HG02588 (cell line): ENCODE data around the gene SPRR2F.

Experiments used
- ATAC-seq: cut with Tn5 transposase; IDR thresholded peaks from one replicate; pipeline ENCODE4 v1.9.1; 2021; ENCODE audit warnings: mild to moderate bottlenecking, moderate library complexity; ENCODE audit not compliant: unreplicated experiment

Gene SPRR2F

DNA sequence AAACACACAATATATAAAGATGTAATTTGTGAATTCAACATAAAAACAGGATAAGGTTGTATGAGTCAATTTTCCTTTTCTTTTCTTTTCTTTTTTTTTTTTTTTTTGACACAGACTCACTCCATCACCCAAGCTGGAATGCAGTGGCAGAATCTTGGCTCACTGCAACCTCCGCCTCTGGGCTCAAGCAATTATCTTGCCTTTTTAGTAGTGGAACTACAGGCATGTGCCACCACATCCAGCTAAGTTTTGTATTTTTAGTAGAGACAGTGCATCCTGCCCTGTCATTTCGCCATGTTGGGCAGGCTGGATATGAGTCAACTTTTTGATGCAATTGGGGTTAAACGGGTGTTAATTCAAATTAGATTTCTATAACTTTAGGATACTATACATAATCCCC is 31.6 kb downstream of the SPRR2F start:
- ATAC-seq = no peak

DNA sequence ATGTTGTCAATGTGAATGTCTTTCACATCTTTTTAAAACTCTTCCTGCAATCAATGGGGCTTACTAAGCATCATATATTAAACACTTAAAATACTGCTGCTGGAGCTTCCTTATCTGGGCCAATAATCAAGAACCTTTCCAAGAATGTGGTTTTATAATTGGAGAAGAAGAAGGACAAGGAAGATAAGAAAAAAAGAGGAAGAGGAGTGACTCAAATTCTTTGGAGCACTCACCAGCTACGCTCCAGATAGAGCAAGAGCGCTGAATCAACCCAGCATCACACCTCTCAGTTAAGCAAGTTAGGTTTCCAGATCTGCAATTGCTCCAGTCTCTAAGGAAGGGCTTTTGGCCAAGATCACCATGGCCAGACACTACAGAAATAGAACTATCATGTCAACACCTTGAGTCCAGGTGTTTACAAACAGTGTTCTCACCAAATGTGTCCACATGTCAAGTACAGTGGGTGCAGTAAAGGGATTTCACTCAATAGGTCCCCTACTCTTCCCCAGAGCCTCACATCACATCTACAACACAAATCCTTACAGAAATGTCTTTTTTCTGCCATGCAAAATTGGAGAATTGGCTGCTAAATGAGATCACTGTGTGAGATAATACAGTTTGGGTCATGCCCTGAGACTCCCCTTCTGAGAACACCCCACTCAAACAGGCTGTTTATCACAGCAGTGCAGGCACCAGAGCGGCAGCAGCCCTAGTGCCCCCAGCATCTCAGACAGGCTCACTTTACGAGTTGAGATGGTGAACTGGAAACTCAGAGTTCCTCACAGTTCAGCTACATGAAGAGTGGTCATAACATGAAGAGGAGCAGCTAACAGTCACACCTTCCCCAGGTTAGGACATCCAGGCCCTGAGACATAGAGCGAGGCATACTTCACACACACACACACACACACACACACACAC is 40.2 kb downstream of the SPRR2F start:
- ATAC-seq = no peak

DNA sequence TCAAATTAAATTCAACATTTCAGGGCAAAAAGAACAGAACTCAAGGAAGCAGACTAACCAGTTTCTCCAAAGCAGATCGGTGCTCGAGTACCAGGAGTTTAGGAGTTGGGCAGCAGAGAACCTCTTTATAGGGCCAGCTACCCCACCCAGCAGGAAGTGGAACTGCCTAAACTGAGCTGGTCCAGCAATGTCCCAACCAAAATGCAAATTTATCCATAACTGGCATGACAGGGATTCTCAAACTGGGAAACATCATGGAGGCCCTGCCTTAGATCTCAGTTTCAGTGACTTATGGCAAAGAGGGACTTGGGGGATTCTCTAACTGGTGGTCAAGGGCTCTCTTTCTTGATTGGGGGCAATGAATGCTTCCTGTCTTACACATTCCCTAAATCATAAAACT is 41.8 kb downstream of the SPRR2F start, which contains the start of gene SPRR2B:
SPRR2B (minus strand) TSS at position 101 of the 400 bp plus-strand sequence. CDS start 772 bp downstream, outside the sequence.
- ATAC-seq = no peak

DNA sequence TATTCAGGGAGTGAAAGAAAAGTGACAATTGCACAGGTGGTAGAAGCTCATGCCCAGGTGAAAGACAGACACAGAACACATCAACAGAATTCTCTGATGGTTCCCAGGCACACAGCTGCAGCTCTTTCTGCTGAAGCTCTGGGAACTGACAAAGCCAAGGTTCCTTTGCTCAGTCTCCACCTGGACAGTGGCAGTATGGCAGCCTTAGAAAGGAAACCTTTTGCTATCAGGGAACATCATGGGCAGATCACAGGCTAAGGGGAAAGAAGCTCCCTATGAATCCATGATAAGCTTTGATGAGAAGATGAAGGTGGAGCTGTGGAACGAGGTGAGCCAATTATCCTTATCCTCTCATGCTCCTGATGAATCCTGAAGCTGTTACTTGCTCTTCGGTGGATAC is 43.1 kb downstream of the SPRR2F start:
- no peak for ATAC-seq
